Body of pancreas (tissue), 4 donors: ENCODE measurements around the gene FAM222A. TPM values are rescaled to one million over a fixed set of nuclear protein-coding genes. Genes with fewer than 3 reads are reported as not detected.

ENCODE experiments used
- ATAC-seq: fragments of 150-250 bp; one replicate; pipeline ENCODE4 v1.9.1; 2016
- DNase-seq, 4 donors: peaks; one replicate each; pipeline ENCODE4 v3.0.0-alpha.2; 2019
- H3K27ac ChIP-seq, 4 donors: fragments of 200-600 bp; sonication (generic); 1 replicate in 3 of 4; 2 replicates in 1 of 4; pipeline versions ENCODE4 v1.5.1 to v1.6.1; 2016 to 2019; ENCODE audit warnings: mild to moderate bottlenecking in 1 of 4, mixed read lengths in 1 of 4, moderate library complexity in 1 of 4
- H3K27me3 ChIP-seq, 2 donors: fragments of 200-600 bp; sonication (generic); one replicate each; pipeline ENCODE4 v1.6.0; 2016; ENCODE audit warnings: mild to moderate bottlenecking in 1 of 2
- H3K36me3 ChIP-seq, 2 donors: fragments of 200-600 bp; sonication (generic); replicated peaks in 1 of 2; 2 replicates each; pipeline ENCODE4 v1.5.1; 2016; ENCODE audit warnings: low read depth in 2 of 2; ENCODE audit not compliant: insufficient read depth in 1 of 2
- H3K4me1 ChIP-seq: fragments of 200-600 bp; sonication (generic); one replicate; pipeline ENCODE4 v1.6.0; 2016
- H3K4me3 ChIP-seq, 2 donors: fragments of 200-600 bp; sonication (generic); 1 replicate in 1 of 2; 2 replicates in 1 of 2; pipeline ENCODE4 v1.5.1; 2016 to 2019
- H3K9me3 ChIP-seq, 3 donors: fragments of 200-600 bp; sonication (generic); 1 replicate in 2 of 3; 2 replicates in 1 of 3; pipeline ENCODE4 v1.5.1; 2016
- POLR2A ChIP-seq, 3 donors: fragments of 450-650 bp; IDR thresholded peaks; one replicate each; pipeline ENCODE4 v1.6.1; 2016; ENCODE audit warnings: antibody characterized with exemption in 3 of 3, mild to moderate bottlenecking in 2 of 3
- WGBS, 2 donors: methylation state at CpG; one replicate each; pipeline ENCODE4 v1.1.5; 2017; 5-methylcytosine and 5-hydroxymethylcytosine counted together
- intact Hi-C: fragments of 100-400 bp; cut with DNase I; formaldehyde crosslinking; loops from one replicate; pipeline ENCODE4 v1.15.1; 2023
- total RNA-seq, 2 donors: library from RNA; depleted of rRNA; stranded (reverse); fragments of >200 nt; gene quantifications; one replicate each; pipeline ENCODE4 v1.1.0, GENCODE V29; 2016
- TF ChIP-seq, protein P1 (sequence below), 7 experiments: fragments of 450-650 bp in 4 of 7; fragments of 200-600 bp in 3 of 7; sonication (generic) in 3 of 7; IDR thresholded peaks; one replicate each; pipeline ENCODE4 v1.5.1; 2016 to 2019; ENCODE audit warnings: antibody characterized with exemption in 7 of 7

The FAM222A gene
- total RNA-seq, 2 donors from 2014 or later: 8.0 to 16.2 TPM

DNA sequence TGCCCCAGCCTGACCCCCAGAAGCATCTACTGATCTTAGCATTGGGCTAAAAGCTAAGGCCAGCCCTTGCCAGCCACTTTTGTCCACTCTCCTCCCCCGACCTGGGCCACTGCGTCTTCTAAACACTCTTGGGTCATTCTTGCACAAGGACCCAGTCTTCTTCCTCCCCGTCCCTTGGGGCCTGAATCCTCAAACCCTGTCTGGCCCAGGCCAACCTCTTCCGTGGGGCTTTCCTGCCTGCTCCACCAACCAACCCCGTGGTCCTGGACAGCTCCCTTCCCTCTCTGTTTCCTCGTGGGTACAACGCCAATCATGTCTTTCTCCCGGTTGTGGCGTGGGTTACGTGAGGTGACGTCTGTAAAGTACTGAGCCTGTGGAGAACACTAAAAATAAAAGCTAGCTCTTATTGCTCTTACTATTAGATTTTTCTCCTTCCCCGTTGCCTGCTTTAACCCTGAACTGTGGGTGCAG lies 21.5 kb downstream of the FAM222A start:
- Histone ChIP-seq H3K27ac (peak overlapping the region in 1 of 4 donors; percentile 70), H3K4me3 (no peak overlapping the region), H3K27me3 (no peaks in the 10 kb centered on the region), H3K4me1 (peaks cover 47% of the 10 kb centered on the region), H3K9me3 (no peaks in the 10 kb centered on the region), H3K36me3 (no peaks in the 10 kb centered on the region)
- TF ChIP-seq POLR2A (IDR thresholded peaks at IDR 0.05): no peak
- TF ChIP-seq, protein P1, sequence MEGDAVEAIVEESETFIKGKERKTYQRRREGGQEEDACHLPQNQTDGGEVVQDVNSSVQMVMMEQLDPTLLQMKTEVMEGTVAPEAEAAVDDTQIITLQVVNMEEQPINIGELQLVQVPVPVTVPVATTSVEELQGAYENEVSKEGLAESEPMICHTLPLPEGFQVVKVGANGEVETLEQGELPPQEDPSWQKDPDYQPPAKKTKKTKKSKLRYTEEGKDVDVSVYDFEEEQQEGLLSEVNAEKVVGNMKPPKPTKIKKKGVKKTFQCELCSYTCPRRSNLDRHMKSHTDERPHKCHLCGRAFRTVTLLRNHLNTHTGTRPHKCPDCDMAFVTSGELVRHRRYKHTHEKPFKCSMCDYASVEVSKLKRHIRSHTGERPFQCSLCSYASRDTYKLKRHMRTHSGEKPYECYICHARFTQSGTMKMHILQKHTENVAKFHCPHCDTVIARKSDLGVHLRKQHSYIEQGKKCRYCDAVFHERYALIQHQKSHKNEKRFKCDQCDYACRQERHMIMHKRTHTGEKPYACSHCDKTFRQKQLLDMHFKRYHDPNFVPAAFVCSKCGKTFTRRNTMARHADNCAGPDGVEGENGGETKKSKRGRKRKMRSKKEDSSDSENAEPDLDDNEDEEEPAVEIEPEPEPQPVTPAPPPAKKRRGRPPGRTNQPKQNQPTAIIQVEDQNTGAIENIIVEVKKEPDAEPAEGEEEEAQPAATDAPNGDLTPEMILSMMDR (IDR thresholded peaks at IDR 0.05): no peak
- DNase-seq (peak; percentile 1 to 11 (median 6)), ATAC-seq (no peak)
- WGBS, 2 donors: 70 to 77% methylated on average over 12 of the region's 12 CpGs
- intact Hi-C loops: no loop called here

DNA sequence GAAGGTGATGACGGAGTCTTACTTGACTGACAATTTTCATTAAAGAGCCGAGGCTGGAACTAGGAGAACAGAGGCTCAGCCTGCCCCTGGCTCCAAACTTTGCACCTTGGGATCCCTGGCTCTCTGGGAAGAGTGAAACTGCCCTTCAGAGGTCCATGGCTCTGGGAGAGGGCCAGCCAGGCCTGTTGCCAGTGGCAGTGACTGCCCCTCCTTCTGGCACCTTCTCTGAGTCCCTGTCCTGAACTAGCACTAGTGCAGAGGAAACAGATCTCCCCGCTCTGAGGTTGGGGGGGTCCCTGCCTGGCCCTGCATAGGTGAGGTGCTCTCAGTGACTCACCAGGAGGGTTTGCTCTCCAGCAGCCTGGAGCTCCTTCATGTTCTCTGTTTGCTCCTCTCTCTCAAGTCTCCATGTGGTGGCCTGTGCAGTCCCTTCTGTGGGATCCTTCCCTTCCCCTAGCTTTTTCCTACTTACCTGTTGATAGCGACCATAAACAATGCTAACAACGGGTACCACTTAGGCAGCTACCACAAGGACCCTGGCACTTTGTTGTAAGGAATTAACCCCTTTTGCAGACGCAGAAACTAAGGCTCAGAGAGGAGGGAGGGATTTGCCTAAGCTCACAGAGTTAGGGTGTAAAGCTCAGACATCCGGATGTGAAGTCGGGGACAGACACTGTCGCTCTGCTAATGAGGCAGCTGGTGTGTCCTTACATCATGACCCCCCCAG lies 22.4 kb downstream of the FAM222A start:
- Histone ChIP-seq H3K4me1 (peaks cover 56% of the 10 kb centered on the region), H3K4me3 (no peak overlapping the region), H3K9me3 (no peaks in the 10 kb centered on the region), H3K27ac (peak overlapping the region in 2 of 4 donors; percentile 29 to 70), H3K36me3 (no peaks in the 10 kb centered on the region), H3K27me3 (no peaks in the 10 kb centered on the region)
- intact Hi-C loops: no loop called here
- WGBS, 2 donors: 68 to 76% methylated on average over 8 to 9 of the region's 9 CpGs
- no peak for TF ChIP-seq POLR2A (IDR thresholded peaks at IDR 0.05)
- TF ChIP-seq, protein P1 (IDR thresholded peaks at IDR 0.05): no peak
- DNase-seq: peak; percentile 11 to 33 (median 16)
- ATAC-seq: no peak

DNA sequence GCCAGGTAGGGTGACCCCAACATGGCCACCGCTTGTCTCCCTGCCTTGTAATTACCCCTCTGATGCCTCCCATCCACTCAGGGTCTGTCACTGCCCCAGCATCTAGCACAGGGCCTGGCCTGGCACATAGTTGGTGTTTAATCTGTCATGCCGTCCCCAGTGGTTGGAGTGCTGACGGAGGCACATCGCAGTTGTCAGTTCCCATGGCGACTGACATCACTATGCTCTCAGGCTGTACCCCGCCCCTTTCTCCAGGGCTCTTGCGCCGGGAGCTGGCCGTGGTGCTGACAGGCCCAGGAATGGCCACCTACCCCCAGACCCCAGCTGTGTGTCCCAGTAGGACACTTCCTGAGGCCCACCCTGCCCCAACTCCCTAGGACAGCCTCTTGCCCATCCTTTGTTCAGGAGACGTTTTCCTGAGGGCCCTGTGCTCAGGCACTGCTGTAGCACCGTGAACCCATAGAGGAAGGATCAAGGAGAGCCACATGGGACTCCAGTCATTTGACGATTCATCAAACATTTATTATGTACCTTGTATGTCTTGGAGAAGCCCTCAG lies 23.0 kb downstream of the FAM222A start:
- Histone ChIP-seq H3K4me3 (no peak overlapping the region), H3K36me3 (no peaks in the 10 kb centered on the region), H3K4me1 (peaks cover 63% of the 10 kb centered on the region), H3K27ac (peak overlapping the region in 3 of 4 donors; percentile 65 to 70 (median 67)), H3K9me3 (no peaks in the 10 kb centered on the region), H3K27me3 (no peaks in the 10 kb centered on the region)
- ATAC-seq: no peak
- intact Hi-C loops: no loop called here
- WGBS, 2 donors: 63 to 70% methylated on average over 4 to 12 of the region's 12 CpGs
- DNase-seq: peak; percentile 22 to 51 (median 44)
- TF ChIP-seq, protein P1 (IDR thresholded peaks at IDR 0.05): no peak
- no peak for TF ChIP-seq POLR2A (IDR thresholded peaks at IDR 0.05)

DNA sequence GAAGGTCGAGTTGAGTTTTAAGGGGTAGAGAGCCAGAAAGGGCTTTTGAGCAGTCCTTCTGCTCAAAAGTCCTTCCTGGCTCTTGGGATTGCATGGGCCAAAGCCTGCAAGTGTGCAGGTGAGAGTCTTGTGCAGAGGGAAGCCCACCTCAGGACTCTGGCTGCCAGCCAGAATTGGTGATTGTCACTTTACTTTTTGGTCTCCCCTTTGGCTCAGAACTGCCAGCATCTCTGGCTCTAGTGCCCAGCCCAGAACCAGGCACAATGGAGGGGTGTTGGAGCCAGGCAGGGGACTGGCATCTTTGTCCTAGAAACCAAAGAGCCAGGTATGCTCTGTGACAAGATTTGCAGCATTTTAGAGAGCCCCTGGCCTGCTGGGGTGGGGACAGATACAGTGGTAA lies 23.5 kb downstream of the FAM222A start:
- Histone ChIP-seq H3K4me1 (peaks cover 68% of the 10 kb centered on the region), H3K9me3 (no peaks in the 10 kb centered on the region), H3K4me3 (no peak overlapping the region), H3K27me3 (no peaks in the 10 kb centered on the region), H3K27ac (peak overlapping the region in 3 of 4 donors; percentile 65 to 70 (median 67)), H3K36me3 (no peaks in the 10 kb centered on the region)
- 44 to 67% methylated on average over 1 of the region's 1 CpG for WGBS, 2 donors
- ATAC-seq (no peak), DNase-seq (peak; percentile 1 to 11 (median 4))
- no peak for TF ChIP-seq POLR2A (IDR thresholded peaks at IDR 0.05)
- TF ChIP-seq, protein P1 (IDR thresholded peaks at IDR 0.05): no peak
- intact Hi-C loops: no loop called here
